Measurements from ENCODE around the gene TXNIP.
A peak's percentile ranks its signal among the peaks of the same experiment; 100 is the strongest.

GRCh38 chr1:145992958-145993617 is 3.3 kb downstream of the TXNIP start:
- TF ChIP-seq POLR2A (IDR thresholded peaks at IDR 0.05) (peak in 1 of 4 donors; percentile 3), CTCF (IDR thresholded peaks at IDR 0.05) (no peak)

Data from esophagus squamous epithelium (tissue), 4 donors.